Stimulated activated CD8-positive, alpha-beta memory T cell treated with anti-CD3 and anti-CD28 coated beads, Interleukin-4, amount 100 ng/mL, for 24 hours (primary cell): ENCODE results near the gene VCAM1.

Experiments used
- DNase-seq: peaks from one replicate; pipeline ENCODE4 v3.0.0-alpha.2; 2020; ENCODE audit warnings: low read depth

The VCAM1 gene, protein sequence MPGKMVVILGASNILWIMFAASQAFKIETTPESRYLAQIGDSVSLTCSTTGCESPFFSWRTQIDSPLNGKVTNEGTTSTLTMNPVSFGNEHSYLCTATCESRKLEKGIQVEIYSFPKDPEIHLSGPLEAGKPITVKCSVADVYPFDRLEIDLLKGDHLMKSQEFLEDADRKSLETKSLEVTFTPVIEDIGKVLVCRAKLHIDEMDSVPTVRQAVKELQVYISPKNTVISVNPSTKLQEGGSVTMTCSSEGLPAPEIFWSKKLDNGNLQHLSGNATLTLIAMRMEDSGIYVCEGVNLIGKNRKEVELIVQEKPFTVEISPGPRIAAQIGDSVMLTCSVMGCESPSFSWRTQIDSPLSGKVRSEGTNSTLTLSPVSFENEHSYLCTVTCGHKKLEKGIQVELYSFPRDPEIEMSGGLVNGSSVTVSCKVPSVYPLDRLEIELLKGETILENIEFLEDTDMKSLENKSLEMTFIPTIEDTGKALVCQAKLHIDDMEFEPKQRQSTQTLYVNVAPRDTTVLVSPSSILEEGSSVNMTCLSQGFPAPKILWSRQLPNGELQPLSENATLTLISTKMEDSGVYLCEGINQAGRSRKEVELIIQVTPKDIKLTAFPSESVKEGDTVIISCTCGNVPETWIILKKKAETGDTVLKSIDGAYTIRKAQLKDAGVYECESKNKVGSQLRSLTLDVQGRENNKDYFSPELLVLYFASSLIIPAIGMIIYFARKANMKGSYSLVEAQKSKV

DNA sequence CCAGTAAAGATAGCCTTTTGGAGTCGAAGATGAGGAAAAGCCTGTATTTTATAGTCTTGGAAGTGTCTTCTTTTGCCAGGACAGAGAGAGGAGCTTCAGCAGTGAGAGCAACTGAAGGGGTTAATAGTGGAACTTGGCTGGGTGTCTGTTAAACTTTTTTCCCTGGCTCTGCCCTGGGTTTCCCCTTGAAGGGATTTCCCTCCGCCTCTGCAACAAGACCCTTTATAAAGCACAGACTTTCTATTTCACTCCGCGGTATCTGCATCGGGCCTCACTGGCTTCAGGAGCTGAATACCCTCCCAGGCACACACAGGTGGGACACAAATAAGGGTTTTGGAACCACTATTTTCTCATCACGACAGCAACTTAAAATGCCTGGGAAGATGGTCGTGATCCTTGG, at the start of gene VCAM1:
Gene VCAM1 (plus strand): TSS at position 253 of the 400 bp plus-strand sequence. CDS start 119 bp downstream, at position 372.
- DNase-seq, result no peak

DNA sequence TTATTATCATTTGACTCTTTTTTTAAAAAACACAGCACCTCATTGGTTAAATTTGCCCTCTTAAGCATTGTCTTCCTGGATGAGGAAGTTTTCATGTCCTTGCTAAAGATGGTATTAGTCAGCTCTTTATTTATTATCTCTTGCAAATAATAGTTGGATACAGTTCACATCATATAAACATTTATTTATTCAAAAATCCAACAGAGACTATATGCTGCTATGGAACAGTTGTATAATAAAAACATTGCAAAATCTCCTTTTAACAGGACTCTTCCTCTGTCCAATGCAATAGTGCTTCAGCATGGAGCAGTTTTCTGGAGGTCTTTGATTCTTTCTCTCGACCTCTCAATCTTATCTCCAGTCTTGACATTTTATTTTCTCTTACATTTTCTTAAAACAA, 49.5 kb upstream of the VCAM1 start:
- no peak for DNase-seq

DNA sequence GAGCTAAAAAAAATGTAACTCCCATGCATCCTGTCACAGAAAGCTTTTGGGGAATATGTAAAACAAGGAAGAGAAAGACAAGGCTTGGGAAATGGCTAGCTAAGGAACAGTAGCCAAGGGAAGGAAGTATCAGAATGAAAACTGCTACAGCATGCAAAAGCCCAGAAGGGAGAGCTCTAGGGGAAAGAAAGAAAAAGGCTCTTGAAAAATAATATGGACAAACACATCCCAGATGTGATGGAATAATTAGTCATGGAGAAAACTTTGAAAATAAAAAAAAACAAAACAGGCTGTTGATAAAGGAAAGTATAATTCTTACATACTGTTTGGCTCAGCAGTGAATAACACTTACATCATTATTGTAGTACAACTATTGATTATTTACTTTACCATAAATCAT, 47.9 kb upstream of the VCAM1 start:
- DNase-seq, result no peak

DNA sequence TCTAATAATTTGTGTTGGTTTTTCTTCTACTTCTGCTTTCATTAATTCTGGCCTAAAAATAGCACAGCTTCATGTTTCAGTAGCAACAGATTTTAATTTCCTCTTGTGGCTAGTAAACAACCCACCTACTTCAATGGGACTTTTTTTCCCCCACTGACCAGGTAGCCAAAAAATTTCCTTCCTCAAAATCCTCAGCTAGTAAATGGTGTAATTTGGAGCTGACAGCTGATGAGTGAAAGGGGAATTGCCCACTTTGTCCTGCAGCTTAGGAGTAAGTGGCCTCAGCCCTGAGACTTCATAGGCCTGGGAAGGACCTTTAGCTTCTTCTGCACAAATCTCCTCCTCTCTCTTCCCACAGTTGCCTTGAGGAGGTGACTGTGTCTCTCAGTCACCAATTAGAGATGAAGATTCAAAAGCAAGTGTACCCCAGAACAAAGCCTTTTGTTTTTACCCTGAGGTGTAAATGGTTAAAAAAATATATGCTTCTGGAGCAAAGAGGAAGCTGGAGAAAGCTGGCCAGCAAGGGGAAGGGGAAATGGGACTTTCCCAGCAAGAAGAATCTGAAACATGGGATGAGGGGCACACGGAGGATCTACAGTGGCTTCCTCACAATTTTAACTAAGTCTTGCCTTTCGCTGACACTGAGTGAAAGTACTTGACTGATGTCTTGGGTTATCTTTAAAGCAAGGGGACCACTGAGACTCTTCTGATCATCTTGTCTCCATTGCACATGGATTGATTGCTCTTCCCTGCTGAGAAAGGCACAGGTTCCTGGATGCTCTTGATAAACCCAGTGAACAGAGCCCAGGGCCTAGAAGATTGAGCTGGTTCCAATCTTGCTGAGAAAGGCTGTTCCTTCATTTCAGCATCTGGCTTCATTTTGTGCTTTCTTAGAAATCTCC, 35.8 kb upstream of the VCAM1 start:
- no peak for DNase-seq

DNA sequence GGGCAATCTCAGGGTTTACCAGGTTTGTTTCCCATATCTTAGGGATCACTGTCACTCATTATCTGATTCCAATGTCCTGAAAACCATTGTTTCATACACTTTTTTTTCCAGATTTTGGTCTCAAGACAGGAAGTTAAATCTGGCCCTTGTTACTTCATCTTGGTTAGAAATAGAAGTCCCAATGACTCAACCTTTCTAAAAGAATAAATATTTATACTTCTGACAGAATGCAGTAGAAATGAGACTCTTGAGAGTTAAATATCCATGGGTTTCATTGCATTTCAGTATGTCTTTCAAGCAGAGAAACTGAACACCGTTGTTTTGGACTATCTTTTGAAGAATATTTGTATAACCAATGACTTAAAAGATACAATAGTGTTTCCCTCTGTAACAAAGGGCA, 19.8 kb upstream of the VCAM1 start:
- DNase-seq, result no peak

DNA sequence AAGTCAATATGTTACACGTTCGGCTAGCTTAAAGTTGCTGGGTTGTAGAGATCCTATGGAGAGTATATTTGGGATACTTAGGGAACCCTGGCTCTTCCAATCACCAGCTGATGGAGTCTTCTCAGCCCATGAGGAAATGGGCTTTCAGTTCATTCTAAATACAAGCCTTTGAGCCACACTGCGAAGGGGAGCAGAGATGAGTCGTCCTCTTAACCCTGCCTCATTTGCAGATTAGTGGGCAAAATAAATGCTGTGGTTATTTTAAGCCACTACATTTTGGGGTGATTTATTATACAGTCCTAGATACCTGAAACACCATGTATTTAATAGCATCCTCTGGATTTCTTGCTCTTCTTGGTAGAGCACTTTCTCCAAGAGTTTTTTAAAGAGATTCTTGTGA, 19.0 kb upstream of the VCAM1 start:
- DNase-seq, result no peak

DNA sequence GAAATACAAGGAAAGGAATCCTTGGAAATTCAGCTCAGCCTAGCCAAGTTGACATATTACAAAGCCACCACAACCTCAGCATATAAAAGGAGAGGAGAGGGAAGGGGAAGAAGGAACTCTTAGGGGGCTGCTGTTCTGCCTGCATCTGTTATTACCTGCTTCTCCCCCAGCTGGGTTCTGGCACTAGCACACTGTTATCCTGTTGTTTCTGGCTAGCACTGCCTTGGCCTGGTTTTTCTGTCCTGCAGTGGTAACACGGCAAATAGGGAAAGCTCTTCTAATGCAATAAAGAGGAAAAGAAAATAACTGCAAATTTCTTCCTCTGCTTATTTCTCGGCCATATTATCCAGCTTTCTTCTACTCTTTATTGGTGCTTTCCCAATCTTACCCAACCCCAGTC, 16.5 kb upstream of the VCAM1 start:
- DNase-seq, result no peak

DNA sequence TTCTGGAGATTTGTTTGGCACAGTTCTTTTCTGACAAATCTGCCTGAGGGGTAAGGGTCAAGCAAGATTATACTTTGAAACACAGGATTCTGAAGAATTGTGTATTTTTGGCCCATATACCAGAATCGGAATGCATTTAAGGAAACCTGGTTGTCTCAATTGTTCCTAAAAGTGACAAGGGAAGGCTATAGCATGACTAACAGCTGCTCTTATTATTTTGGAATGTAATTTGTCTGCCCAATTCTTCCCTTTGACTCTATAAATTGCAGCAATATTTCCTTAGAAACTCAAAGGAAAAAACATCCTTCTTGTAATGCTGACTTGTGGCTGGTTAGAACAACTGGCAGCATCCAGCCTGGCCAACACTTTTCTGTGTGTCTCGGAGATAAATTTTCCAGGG, 15.8 kb upstream of the VCAM1 start:
- no peak for DNase-seq

DNA sequence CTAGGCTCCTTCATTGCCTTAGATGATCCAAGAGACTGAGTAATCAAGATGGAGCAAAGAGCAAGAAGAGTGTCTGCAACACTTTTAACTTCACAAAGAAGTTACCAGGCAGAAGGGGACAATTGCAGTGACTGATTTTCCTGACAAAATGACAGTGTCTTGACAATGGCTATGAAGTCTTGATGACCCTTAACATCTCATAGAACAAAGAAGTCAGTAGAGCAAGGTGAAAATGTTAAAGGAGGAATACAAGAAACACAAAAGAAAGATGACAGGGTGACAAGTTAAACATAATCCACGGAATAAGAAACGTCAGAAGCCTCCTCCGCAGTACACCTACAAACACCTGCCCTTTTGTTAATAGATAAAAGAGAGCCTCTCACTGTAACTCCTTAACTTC, 15.1 kb upstream of the VCAM1 start:
- DNase-seq, result no peak

DNA sequence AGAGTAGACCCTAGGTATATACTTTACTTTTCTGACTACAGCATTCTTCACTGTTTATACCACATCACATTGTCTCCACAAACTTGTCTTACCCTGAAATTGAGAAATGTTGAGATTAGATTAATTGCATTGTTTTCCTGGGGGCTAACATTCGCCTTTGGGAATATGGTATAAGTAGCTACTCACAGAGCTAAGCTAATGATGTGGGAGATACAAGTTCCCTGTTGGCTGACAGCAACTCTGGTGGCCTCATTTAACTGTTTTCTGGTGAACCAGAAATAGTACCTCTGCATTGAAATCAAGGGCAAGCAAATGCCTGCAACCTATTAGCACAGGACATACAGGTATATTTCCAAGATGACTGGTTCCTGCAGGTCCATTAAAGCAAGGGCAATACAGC, 13.2 kb upstream of the VCAM1 start:
- no peak for DNase-seq

DNA sequence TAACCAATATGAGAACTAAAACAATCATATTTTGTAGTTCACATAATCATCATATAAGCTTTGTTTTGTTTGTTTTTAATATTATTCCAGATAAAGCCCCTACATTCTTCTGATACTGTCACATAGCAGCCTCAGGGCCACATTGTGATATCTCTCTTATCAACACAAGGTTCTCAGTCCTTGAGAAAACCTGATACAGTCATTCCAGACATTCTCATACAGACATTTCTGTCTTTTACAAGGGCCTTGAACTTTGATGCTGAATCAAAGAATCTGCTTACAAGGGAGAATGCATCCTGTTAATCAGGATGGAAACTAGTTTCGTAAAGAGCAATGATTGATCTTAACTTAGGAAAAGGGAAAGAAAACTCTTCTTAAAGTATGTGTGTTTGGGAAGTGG, 12.7 kb upstream of the VCAM1 start:
- no peak for DNase-seq

DNA sequence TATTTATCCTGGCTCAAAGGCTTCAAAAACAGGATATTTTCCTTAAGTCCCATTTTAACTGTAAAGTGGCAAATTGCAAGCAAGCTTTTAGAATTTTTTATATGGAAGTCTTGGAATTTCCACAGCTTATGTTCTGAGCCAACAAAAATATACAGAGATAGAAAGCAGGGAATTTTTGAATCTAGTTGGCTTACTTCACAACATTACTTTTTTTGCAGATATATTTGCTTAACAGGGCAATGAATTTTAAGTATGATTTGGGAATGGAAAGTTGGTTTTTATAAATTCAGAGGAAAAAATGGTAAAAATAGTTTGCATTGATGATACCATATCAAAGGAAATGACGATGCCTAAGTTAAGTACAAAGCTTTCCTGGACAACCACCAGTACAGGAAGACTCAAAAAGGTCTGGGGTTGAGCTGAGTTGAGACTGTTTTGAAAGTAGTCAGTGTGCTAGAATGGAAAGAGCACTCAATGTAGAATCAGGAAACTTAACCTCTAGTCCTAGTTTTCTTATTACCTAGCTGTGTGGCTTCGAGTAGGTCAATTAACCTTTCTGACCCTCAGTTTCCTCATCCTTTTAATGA, 11.0 kb upstream of the VCAM1 start:
- no peak for DNase-seq

DNA sequence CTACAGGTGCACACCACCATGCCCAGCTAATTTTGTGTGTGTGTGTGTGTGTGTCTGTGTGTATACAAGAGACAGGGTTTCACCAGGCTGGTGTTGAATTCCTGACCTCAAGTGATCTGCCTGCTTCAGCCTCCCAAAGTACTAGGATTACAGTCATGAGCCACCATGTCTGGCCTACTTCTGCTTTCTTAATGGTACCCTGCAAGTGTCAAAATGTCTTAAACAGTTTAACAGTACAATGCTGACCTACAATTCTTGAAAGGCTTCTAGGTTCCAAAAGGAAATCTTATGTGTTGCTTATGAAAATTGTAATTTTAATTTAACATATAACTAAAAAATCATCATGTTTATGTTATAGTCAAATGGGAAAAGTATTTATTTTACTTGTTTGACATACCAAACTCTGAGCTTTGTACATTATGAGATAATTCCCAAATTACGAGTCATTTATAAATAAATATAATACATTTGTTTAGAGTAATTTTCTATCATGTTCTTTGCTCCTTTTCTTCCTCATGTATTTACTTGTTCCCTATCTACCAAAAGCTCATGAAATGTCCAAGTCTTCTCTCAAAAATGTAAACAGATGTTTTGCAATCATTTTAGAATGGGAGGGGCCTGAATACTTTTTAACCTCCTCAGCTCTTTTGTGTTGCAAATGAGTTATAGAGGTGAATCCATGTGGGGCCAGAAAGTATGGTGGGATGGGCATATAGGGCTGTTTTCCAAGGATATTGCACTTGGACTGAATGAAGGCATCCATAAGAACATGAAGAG, 8.4 kb upstream of the VCAM1 start:
- DNase-seq, result no peak

DNA sequence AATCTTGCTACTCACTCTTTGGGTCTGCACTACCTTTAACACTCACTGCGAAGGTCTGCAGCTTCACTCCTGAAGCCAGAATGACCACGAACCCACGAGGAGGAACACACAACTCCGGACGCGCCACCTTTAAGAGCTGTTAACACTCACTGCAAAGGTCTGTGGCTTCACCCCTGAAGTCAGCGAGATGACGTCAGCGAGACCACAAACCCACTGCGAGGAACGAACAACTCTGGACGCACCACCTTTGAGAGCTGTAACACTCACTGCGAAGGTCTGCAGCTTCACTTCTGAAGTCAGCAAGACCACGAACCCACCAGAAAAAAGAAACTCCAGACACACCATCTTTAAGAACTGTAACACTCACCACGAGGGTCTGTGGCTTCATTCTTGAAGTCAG, 6.5 kb upstream of the VCAM1 start:
- peak; percentile 71 for DNase-seq

DNA sequence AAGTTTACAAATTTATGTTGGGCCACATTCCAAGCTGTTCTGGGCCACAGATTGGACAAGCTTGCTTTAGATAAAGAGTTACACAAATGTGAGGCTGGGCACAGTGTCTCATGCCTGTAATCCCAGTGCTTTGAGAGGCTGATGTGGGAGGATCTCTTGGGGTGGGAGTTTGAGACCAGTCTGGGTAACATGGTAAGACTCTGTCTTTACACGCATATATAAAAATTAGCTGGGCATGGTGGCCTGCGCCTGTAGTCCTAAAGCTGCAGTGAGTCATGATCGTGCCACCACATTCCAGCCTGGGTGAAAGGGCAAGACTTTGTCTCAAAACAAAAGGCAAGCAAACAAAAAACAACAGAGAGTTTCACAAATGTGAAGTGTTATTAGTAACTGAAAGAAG, 5.9 kb upstream of the VCAM1 start:
- no peak for DNase-seq

DNA sequence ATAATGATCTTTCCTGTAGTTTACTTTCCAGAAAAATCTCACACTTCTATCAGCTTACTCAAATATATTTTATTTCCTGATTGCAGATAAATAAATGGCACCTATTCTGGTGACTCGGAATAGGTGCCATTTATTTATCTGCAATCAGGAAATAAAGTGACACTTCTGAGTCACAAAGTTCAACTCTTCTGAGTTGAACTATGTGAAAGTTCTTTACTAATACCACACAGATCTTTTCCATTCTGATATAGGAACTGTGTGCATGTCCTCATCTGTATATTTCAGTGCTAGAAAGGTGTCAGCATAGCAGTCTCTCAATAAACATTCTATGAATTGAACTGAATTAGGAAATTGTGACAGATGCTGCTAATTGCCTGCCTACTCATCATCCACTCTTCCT, 4.9 kb upstream of the VCAM1 start:
- DNase-seq, result no peak

DNA sequence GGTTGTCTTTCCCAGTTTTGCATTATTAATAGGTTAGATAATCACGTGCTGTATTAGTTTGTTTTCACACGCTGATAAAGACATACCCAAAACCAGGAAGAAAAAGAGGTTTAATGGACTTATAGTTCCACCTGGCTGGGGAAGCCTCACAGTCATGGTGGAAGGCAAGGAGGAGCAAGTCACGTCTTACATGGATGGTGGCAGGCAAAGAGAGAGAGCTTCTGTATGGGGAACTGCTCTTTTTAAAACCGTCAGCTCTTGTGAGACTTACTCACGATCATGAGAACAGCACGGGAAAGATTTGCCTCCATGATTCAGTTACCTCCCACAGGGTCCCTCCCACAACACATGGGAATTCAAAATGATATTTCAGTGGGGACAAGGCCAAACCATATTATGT, 2.3 kb upstream of the VCAM1 start:
- DNase-seq, result no peak

DNA sequence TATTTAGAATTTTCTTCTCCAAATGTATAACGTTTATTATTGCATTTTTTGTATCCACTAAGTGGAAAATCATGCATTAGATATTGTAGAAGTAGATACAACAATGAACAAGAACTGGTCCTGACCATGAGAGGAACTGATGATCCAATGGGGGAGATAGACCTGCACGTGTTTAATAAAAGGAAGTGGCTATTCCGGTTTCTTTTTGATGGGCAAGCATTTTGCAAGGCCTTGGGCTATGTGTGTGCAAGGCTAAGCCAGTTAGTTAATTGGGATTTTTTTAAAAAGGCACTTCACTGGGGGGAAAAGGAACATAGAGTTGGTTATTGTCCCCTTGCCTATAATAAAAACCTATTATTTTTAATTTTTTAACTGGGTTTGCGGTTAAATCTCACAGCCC, 961 bp upstream of the VCAM1 start:
- DNase-seq, result no peak

DNA sequence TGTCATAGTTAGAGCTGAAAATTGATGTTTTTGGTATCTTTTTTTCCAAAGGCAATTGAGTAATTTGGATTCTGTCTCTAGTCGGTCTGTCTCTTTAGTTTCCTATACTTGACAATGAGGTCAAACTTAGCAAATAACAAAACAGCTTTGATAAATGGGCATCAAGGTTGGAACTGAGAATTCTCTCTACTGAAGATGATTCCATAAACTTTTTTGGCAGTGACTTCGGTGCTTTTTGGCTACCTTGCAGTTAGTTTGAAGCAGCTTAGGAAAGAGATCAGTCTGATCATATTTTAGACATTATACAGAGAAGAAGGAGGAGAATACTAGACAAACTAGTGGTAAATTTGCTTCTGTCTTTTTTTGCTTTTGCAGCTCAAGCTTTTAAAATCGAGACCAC, 559 bp downstream of the VCAM1 start:
- DNase-seq, result no peak

DNA sequence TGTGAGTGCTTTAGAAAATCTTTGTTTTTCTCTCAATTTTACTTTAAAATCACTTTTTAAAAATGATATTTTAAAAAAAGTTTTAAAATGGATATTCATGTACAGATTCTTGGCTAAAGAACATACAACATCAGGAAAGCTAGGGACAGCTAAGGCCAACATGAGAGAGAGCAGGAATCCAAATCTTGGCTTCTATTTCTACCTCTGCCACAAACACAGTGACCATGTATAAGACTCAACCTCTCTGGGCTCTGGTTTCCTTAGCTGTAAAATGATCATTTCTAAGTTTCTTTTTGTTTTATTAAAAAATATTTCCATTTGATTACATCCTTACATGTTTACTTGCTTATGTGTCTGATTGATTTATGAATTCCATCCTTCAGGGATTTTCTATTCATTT, 1.2 kb downstream of the VCAM1 start:
- DNase-seq, result no peak

DNA sequence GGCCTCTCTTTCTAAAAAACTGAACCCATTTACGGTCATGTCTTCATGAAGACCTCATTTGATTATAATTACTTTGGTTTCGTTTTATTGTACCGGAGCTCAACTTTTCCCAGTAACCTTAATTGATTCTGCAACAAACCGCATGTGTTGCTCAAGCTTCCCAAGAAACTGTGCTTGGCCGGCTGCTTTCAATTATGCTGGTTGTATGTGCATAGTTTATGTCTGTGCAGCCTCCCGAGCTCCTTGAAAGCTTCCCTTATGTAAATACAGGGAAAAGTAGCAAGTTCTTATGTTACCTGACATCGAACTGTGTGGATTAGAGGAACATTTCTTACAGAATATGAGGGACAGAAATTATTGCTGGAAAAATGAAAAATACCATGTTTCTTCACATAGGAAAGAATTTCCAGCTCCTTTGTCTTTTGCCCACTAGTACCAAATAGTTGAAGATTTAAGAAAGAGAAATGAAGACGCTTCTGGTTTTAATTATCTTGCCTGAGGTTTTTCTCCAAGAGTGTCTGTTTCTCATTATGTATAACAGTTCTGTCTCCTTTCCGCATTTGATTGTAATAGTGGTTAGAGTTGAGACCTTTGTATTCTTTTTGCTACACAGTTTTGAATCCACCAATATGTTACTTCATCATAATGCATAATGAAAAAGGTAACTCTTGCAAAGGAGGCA, 2.1 kb downstream of the VCAM1 start:
- DNase-seq, result no peak
